Ammon's horn (tissue), 1 donor: ENCODE data around the gene MASP1.
"Not testable (repeated sequence)": the region's sequence is repeated elsewhere in the genome, so short reads cannot be mapped to it uniquely, and the experiment has no call there.

Source experiments
- DNase-seq: peaks from one replicate; pipeline ENCODE4 v3.0.0-alpha.2; 2016; ENCODE audit warnings: low spot score

Gene MASP1

DNA sequence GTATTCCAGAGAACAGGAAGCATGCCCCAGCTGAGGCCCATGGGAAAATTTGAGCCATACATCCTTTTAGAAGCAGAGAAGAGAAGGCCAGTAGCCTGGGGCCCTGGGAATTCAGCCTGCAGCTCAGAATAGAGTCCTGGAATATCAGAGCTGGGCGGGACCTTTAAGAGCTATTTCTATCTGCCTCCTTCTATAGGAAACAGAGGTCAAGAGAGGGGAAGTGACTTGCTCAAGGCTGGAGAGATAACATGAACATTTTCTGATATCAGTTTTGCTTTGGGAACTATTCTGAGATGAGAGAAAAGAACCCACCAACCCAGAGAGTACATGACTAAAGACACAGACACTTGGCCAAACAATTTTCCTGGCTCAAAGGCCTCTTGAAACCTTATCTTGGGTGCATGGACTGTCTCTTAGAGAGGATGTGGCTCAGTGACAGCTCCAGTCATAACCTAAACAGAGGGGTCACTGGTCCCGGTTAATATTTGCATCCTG is 26.0 kb downstream of the MASP1 start:
- no peak for DNase-seq

DNA sequence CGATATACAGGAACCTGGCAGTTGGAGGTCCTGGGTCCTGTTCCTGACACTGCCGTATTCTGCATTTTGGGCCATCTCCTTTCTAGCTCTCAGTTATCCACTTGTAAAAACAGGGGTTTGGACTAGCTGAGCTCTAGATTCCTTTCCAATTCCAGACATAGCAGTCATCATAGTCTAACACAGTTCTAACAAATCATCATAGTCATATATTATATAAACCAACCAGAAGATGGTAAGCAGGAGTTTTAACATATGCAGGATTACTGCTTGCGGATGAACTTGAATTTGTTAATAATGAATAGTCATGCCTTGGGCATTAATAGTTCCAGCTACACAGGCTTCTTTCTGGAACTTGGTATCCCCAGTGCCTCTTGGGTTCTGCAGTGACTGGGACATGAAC is 26.6 kb downstream of the MASP1 start:
- no peak for DNase-seq

DNA sequence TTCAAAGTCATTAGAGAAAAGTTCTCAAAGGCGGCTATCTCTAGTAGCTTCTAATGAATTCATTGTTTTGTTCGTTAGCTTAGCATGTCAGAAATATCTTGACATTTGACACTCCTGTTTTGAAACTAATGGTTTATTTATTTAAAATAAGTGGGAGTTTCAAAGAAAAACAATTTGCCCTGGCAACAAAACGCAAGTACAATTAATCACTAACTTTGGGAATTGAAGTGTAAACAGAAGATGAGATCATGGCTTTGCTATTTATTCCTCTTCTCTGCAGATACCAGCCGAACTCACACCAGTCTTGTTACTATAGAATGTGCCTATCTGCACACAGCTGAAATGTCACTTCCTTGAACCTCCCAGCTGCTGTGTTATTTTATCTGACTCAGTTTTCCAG is 27.5 kb downstream of the MASP1 start:
- no peak for DNase-seq

DNA sequence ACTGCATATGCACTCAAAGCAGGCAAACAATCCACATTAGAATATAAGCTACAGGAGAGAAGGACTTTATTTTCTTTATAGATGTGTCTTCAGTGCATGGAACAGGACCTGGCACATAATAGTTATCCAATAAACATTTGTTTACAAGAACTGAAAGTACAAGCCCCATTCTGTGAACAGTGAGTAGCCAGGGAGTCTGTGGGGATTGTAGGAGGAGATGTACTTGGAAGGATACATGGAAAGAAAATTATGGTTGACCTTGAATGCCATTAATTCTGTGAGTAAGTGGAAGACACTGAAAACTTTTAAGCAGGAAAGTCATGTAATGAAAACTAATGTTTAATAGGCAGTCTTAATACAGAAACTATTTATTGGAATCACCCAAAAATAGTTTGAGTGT is 28.3 kb downstream of the MASP1 start:
- no peak for DNase-seq

DNA sequence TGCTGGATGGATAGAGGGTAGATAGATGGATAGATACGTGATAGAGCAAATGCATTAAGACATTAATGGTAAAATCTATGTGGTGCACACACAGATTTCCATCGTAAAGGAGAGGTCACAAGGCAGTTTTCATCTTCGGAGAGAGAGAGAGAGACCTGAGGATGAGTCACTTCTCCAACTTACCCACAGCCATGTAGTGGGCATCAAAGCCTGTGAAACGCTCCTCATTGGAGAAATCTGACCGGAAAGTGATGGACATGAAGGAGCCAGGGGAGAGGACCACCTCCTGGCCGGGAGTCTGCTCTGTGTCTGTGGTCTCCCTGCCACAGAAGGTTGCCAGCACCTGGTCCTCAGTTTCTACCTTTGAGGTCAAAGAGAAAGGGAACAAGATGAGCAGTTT is 29.2 kb downstream of the MASP1 start:
- DNase-seq, result no peak

DNA sequence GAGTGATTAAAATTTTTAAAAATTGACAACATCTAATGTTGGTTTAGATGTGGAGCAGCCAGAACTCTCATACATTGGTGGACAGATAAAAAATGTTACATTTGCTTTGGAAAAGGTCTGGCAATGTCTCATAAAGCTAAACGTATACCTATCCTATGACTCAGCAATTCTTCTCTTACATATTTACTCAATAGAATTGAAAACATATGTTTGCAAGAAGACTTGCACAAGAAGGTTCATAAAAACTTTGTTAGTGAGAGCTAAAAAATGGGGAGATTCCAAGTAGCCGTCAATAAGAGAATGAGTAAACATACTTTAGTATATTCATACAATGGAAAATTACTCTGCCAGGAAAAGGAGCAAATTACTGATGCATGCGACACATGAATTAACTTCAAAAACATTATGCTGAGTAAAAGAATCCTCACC is 30.0 kb downstream of the MASP1 start:
- DNase-seq, result no peak

DNA sequence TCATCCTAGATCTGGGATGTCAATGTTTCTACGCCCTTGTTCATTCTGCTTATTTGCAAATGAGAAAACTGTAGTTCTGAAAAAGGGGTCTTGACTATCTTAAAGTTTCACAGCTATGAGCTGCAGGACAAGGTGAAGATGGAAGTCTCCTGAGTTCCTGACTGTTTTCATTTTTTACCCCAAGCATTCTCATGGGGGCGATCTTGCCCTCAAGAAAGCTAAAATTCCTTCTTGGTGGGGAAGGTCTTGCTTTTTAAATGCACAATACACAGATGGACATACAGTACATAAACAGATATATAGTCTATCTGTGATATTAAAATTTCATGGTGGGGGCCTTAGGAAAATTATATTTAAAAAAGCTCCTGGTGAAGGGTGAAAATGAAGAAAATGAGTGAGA is 32.4 kb downstream of the MASP1 start:
- DNase-seq, result no peak

DNA sequence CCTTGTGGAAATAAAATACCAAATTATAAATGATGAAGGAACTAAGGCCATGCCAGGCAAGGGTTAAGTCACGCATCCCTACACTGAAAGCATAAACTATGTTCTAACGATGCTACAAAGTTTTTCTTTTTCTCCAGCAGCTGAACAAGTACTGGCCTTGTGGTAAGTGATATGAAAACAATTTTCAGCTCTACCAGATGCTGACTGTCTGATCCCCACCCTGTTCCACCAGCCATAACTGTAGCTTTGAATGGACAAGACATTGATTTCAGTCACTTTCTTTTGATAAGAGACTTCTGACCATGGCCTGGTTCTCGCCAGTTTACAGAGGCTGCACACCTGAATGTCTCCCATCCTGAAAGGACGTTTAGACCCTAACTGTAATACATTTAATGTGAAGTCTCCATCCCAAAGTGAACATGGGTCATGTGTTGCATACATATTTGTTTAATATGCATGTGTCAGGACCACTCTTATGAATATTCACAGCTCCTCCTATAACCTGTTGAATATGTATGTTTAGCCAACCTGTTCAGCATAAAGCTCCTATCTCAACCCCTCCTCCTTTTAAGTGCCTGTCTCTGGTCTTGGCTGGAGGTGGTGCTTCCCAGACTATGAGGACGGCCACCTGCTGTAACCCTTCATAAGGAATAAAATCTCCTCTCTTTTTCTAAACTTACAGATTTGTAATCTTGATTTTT is 33.4 kb downstream of the MASP1 start:
- no peak for DNase-seq

DNA sequence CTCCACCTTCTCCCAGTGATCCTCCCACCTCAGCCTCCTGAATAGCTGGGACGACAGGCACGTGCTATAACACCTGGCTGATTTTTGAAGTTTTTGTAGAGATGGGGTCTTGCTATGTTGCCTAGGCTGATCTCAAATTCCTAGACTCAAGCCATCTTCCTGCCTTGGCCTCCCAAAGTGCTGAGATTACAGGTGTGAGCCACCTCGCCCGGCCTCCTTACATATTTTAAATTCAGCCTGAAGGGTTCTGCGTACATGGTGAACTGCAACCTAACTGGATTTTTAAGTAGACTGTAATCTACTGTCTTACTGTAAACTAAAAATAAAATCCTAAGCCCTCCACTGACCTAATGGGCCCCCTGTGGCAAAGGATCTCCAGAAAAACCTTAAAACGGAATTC is 34.1 kb downstream of the MASP1 start:
- no peak for DNase-seq

DNA sequence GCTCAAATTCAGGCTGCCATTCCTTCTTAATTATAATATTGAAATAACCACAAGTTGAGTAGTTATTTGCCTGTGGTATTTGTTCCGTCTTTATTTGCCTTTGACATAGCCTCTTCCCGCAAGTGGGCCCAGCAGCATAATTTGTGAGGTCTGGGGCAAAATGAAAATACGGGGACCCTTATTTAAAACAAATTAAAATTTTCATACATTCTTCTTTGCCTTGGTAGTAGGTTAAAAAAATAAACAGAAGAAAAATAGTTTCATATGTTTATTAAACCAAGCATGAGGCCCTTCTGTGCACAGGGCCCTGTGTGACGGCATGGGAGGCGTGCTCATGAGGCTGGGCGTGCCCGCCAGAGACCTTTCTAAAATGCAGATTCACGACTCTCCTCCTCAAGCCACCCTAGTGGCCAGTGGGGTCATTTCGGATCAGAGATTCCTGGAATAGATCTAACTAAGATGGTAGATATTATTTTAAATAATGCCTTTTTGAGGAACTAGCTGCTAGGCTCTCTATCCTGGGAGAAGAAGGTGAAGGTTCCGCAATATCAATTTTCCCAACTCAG is 35.4 kb downstream of the MASP1 start:
- no peak for DNase-seq

DNA sequence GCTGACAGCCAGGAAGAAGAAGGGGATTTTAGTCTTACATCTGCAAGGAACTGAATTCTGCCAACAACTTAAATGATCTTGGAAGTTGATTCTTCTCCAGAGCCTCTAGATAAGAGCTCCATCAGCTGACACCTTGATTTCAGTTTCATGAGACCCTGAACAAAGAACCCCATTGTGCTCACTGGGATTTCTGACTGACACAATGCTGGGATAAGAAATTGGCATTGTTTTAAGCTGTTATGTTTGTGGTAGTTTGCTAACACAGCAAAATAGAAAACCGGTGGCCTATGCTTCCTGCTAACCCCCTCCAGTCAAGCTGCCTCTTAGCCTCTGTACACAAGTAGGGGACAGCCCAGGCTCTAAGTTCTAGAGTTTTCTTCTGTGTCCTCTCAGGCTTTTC is 36.2 kb downstream of the MASP1 start:
- DNase-seq, result peak; percentile 43

DNA sequence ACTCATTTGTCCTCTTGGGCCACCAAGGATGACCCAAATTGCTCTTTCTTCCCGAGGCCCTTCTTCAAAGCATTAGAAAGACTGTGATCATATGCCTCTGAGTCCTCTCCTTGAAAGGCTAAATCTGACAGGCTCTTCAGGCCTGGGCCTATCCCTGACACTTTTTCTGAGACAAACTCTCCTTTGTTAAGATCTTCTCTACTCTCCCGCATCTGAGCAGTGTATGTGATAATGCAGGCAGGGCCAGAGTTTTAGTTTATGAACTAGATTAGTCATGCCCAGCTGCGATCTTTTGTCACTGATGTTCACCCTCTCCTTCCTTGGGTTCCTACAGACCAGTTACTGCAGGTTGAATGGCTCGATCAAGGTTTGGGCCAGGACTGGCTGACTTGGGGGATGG is 39.2 kb downstream of the MASP1 start:
- DNase-seq, result no peak

DNA sequence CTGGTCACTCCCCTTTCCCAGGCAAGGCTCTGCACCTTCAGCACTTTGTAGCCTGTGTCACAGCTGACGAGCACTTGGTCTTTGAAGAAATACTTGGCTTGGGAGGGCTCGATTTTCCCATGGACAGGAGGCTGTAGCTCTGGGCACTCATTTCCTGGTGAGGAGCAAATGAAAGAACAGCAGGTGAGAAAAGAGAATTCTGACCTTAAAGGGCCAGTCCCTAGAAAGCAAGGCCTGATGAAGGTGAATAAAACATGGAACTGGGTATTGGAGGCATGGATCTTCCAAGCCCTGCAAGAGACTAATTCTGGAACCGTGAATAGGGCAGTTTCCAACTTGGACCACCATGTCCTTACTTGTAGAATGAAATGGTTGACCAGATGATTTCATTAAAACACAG is 39.9 kb downstream of the MASP1 start:
- DNase-seq, result no peak

DNA sequence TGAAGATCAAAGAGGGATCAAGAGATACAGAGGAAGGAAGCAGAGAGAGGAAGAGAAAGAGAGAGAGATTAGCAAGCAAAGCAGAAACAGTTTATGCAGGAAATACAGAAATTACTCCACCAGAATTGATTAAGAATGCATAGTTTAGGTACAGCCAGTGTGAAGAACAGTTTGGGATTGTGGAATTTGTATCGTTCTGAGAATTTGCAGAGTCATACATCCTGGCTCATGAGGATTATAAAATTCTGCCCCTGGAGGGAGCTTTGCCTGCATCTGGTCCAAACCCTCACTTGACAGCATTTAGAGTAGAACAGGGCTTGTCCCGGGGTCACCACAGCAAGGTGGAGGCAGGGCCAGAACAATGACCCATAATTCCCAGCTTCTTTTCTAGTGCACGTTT is 44.1 kb downstream of the MASP1 start:
- DNase-seq, result no peak

DNA sequence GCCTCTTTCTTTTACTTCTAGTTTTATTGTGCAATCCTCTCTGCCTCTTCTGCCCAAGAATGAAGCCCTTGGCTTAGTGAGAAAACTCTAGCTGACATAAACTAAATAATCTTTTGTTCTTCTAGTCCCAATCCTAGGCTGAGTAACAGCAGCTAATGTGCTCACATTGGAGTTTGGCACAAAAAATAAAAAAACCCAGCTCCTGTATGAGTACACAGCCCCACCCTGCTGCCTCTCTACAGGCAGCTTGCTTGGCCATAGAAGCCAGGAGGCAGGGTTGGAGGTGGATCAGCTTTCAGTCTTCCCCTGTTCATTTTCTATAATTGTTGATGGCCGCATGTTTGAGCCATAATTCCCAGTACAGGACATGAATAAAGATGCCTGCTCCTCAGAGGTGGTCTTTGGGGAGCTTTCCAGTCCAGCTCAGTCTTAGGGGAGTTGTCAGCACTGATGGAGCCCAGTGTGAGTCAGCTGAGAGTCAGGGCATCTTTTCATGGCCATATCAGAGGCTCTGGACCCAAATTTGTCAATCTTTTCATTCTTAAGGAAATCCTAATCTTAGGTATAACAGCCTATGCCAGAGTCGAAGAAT is 47.5 kb downstream of the MASP1 start:
- no peak for DNase-seq

DNA sequence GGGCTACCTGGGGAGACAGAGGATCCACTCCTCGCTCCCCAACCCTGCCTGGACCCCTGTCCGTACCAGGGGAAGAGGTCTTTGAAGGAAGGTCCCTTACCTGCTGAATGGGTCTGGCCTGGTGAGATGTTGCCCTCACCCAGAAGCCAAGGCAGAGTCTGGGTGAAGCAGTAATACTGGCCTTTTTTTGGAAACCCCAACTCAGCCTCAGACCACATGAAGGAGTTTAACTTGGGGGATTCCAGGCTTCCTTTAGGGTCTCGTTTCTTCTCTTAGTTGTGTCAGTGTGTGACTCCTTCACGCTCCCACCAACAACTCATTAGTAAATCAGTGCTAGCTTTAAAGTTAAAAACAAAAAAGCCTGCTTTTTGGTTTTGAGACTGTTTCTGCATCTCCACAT is 48.6 kb downstream of the MASP1 start:
- no peak for DNase-seq

DNA sequence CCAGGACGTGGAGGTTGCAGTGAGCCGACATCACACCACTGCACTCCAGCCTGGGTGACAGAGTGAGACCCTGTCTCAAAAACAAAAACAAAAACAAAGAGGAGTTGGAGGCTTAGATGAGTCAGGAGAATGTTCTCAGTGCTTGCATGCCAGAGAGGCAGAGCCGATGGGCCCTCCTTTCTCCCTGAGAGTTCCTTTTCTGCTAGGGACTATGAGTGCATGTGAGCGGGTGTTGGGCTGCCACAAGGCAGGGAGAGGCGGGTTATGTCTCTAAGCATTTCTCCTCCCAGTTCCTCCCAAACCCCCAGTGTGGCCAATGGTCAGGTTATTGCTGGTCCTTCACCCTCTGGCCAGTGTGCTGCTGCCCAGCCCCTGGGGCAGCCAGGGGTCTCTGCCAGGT is 49.1 kb downstream of the MASP1 start:
- no peak for DNase-seq

DNA sequence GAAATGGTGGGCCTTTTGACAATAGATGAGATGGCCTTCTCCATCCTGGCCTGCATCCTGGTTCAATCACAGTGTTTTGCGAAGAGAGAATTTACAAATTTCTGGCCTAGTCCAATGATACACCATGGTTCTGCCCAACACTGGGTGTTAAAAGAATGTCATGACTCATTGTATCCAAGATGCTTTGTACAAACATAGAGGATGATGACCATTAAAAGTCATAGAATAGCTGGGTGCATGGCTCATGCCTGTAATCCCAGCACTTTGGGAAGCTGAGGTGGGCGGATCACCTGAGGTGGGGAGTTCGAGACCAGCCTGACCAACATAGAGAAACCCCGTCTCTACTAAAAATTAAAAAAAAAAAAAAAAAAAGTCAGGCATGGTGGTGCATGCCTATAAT is 52.7 kb downstream of the MASP1 start:
- not testable (repeated sequence) for DNase-seq

DNA sequence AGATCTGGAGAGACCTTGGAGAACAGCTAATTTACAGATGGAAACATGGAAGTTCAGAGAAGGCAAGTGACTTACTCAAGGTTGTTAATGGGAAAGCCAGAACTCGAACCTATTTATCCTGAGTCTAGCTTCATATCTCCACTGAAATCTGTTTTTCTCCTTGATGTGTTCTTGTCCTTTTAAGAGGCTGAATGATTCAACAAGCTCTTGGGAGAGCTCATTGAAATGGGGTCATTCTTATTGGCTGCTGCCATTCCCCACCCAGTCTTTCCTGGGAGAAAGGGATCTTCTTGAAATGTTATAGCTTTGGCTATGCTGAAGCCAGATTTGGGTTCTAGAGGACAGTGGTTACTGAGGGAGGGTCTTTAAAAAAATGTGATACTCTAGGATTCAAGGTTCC is 53.3 kb downstream of the MASP1 start:
- no peak for DNase-seq

DNA sequence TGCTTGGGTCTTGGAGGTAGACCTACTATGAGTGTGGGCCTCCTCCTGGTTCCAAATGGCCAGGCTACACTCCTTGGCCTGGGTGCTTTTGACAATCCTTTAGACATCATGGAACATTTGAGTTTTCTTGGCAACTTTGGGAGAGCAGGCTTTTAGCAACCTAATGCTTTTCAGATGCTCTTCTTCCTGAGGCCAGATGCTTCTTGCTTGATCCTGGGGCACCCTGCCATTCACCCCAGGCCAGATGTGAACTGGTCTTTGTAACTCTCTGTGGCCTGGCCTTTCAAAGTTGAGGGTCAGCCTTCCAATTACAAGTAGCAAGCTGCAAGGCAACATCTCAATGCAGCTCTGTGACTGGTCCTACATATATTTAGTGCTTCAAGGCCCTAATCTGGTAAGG is 53.8 kb downstream of the MASP1 start:
- DNase-seq, result no peak

DNA sequence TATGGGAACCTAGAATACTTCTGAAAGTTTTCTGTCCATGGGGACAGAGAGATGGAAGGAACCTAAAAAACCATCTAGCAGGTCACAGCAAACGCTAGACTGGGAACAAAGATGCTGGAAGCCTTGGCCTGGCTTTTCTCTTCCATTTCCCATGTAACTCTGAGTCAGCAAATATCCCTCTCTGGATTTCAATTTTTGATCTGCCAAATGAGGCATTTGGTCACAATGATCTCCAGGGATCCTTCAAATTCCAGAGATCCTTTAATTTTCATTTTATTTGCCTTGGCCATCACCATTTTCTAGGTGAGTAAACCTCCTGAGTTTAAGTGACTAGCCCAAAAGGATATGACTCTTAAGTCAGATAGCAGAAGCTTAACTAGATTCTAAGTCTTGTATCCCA is 54.6 kb downstream of the MASP1 start:
- DNase-seq, result no peak

DNA sequence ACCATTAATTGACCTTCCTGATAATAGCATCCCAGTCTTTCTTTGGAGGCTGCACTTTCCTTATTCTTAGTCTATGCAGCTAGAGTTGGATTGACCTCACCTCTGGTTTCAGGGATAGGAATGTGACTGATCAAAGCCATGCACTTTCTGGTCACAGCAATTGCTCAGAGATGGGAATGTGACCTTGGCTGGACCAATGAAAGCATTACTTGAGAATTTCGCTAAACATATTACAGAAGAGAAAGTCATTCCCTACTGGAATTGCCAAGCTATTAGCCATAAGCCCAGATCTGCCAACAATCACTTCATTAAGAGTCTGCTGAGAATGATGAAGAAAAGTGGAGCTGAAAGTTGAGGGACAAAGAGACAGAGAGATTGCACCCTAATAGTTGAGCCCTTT is 61.5 kb downstream of the MASP1 start:
- DNase-seq, result no peak

DNA sequence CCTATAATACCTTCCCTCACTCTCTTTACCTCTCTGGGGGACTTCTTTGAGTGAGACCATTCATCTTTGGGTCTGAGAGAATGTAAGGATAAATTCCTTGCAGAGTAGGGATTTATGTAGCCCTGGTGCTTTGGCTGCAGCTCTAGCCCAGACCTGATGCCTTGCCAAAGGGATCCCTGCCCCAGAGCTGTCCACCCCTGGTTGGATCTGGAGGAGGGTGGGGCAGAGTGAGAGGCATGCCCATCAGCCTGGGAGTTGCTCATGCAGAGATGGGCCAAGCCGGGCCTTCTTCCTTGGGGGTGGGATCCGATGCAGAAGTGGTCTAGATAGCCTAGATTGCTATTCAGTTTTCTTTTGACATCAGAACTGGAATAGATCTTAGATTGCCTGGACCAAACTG is 62.8 kb downstream of the MASP1 start:
- no peak for DNase-seq
